GM21367 (cell line): Measurements from ENCODE around the gene LEMD1.
"Not testable (repeated sequence)": the region's sequence is repeated elsewhere in the genome, so short reads cannot be mapped to it uniquely, and the experiment has no call there.

ENCODE experiments used
- ATAC-seq: cut with Tn5 transposase; IDR thresholded peaks from one replicate; pipeline ENCODE4 v1.9.1; 2021; ENCODE audit not compliant: unreplicated experiment

The LEMD1 gene

DNA sequence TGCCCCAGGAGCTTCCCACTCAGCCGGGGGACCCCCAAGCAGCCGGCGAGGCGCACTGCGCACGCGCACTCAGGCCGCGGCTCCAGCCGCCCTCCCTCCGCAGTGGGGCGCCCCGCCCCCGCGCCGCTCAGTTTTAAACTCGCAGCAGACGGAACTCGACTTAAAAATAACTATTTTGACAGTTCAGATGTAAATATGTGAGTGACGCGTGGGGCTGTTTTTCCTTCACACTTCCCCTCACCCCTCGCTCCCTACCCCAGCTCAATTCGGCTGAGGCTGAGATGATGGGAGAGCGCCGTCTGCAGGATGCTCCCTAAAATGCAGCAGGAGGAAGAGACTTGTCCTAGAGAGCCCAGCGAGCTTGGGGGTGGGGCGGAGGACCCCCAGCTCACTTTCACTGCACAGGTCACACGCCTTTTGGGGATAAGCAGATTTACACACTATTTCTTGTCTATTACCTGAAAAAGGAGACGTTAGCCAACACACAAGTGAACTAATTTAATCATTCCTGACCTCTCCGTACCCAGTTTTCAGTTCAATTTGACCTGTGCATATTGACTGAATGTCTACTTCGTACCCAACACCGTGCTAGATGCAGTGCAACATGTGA is 8.9 kb upstream of the LEMD1 start:
- no peak for ATAC-seq

DNA sequence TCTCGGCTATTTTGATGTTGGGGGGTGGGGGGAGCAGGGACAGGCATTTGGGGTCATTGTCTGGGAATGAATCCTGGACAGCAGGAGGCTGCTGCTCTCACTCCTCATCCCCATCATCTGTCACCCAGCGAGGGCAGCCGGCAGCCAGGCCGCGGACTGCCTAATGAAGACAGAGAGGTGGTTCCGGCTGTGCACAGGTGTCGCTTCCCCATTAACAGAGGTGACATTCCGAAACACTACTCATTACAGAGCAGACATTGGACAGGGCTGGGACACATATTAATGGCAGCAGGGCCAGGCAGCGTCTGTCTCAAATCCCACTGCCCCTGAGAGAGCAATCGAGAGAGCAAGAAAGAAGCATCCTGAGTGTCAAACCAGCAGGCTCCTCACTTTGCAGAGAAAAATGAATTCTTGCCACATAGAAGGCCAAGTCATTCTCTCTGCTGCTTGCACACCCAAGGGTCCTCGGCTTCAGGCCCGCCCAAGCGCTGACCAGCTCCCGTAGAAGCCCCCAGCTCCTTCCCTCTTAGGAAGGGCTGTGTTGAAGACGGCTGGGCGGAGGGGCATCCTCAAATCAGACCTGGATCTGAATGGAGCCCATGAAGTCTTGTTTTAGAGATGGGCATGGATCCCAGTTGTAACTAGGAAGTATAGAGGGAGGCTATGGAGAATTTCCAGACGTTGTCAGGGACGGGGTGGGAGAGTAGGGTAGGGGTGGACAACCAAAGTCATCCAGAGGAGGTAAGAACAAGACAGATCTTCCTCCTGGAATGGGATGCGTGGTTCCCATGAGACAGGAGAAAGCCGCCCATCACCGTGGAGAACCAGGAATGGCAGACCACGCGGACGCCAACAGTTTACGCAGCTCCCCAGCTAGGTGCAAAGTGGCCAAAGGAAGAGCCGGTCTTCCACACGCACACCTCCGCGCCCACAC is 8.2 kb upstream of the LEMD1 start:
- ATAC-seq: no peak

DNA sequence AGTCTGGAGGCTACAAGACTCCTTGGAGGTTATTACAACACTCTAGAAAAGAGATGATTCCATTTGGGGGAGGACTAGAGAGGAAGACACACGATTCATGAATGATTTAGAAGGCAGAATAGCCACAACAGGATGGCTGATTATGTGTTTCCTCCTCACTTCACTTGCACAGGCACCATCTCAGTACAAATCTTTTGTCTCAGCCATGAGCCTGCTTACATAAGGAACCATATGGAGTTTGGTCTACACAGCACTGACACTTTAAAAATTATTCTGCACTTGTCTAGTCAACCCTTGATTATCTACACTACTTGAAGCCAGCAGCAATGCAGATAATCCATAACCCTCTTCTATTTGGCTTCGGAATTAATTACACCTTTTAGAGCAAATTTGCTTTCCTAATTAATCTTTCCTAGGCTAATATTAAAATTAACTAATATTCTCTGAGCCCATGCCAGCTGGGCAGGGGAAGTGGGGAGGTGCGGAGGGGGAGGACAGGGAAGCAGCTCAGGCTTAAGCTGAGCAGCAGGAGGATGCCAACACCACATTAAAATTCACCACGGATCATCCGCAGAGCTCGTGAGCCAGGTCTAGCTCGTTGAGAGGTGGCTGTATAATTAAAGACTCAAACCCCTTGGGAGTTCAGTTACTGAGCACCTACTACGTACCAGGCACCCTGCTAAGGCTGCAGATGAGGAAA is 3.2 kb upstream of the LEMD1 start:
- no peak for ATAC-seq

DNA sequence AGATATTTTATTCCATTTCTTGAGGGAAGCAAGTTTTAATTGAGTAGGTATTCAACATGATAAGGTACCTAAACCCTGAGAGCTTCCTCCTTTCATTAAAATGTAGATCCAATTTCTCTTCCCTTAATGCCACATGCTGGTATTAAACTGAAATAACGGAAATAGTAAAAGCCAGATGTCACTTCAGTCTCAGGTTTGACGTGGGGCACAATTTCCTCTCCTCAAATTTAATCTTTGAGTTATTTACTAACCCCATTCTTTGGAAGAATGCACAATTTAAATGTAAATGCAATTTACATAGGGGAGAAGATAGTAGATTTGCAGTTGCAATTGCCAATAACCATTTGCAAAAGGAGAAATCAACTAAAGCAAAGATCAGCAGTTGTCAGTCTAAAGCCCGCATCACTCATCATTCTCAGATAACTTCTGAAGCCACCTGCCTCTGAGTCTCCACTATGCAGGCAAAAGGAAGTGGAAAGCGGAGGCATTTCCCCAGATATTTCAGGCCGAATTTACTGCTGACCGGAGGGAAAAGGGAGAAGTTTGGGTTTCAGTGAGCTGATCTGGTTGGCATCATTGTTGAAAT is 2.1 kb upstream of the LEMD1 start:
- ATAC-seq: no peak

DNA sequence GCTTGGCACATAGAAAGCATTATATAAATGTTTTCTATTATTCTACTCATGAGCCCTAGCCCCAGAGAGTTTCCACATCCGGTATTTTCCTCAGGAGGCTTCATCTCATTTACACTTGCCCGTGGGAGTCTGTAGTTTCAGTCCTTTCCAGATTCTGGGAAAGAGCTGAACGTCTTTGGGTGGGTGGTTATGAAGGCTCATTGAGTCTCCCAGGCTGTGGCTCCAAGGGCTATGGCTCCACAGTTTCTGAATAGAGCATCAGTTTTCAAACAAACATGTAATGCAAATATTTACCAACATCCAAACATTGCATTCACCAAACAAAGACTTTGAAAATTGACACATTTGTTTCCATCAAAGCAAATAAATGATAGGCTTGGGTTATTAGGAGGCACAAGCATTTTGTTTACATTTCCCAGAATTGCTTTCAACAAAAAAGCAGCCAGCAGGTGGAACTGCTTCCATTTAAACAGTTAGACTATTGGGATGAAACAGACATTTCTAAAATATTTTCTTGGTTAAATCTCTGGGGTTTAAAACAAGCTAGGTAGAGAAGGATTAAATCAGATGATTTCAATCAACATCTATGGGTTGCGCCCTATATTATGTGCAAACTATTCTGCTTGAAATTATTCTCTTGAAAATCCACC is 1.3 kb upstream of the LEMD1 start:
- ATAC-seq: no peak

DNA sequence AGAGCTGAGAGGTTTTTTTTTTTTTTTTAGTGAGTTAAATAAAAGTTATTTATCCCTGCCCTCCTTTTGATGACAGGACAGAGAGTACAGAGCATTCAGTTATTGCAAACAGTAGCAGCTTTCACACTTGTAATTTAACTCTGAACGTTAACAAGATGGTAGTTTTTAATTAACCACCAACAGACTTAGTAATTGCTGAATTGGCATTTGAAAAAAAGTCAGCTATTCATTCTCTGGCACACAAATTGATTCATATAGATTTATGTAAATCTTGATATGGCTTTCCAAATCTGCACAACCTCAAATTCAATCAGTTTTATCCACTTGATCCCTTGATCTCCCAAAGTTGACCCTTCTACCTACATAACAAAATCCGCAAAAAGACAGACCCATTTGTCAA is 918 bp downstream of the LEMD1 start:
- no peak for ATAC-seq

DNA sequence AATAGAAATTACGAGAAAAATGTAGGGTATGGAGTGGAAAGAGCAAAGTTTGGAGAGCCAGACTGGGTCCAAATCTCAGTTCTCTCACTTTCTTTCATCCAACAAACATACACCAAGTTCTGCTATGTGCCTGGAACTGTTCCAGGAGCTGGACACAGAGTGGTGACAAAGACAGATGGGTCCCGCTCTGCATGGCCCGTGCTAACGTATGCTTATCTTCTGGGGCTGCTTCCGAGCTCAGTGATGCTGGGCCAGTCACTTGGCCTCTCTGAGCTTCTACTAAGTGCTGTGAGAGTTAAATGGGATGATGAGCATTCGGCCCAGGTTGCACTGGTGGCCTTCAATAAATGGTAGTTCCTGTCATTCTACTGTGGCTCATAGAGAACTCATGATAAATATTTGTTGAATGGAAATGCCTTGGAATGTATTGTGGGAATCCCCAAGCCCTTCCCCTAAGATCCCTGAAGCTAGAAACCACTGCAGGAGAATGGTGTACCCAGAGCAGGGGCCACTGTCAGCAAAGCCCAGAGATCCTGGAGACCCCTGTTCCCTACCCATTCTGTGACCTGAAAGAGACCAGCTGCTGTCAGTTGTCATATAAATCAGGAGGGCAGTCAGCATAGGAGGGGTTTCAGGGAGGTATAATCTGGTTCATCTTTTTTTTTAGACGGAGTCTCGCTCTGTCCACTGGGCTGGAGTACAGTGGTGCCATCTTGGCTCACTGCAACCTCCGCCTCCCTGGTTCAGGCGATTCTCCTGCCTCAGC is 3.8 kb downstream of the LEMD1 start:
- no peak for ATAC-seq

DNA sequence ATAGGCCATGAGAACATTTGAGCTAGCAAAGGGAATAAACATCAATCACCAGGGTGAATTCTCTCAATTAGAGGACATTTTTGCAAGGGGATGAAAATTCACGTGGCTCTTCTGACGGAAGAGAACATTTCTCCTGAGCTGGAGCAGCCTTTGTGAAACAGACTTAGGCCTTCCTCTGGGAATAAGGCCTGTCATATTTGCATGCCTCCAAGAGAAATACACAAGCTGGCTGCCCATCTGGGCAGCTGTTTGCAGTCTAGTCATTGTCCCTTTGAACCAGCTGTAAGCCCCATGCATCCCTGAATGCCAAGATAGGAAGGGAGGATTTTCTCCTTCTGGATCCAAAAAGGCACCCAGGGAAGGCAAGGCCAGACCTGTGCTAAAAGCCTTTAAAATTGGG is 5.5 kb downstream of the LEMD1 start:
- ATAC-seq: no peak

DNA sequence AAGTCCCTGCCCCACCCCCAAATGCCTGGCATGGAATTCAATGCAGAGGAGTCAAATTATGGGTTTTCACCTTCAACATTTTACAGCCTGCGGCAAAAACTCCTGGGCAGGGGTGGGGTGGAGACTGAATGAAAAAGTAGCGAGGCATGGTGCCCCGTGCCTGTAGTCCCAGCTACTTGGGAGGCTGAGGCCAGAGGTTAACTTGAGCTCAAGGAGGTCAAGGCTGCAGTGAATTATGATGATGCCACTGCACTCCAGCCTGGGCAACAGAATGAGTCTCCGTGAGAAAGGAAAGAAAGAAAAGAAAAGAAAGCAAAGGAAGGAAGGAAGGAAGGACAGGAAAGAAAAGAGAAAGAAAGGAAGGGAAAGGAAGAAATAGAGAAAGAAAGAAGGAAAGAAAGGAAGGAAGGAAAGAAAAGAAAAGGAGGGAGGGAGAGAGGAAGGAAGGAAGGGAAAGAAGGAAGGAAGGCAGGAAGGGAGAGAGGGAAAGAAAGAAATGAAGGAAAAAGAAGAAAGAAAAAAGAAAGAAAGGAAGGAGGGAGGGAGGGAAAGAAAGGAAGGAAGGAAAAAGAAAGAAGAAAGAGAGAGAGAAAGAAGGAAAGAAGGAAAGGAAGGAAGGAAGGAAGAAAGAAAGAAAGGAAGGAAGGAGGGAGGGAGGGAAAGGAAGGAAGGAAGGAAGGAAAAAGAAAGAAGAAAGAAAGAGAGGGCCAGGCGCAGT is 11.1 kb downstream of the LEMD1 start:
- ATAC-seq: no peak

DNA sequence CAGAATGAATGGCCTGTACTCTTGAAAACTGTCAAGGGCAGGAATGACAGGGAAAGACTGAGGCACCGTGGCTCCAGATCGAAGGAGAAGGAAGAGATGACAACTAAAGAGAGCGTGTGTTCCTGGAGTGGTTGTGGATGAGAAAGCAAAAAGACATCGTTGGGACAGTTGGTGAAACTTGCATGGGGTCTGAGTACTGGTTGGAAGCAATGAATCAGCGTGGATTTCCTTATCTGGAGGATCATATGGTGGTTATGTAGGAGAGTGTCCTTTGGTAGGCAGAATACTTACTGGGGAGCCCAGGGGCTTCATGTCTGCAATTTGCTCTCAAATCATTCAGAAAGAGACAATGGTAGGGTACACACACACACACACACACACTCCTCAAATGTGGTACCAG is 13.9 kb downstream of the LEMD1 start:
- no peak for ATAC-seq

DNA sequence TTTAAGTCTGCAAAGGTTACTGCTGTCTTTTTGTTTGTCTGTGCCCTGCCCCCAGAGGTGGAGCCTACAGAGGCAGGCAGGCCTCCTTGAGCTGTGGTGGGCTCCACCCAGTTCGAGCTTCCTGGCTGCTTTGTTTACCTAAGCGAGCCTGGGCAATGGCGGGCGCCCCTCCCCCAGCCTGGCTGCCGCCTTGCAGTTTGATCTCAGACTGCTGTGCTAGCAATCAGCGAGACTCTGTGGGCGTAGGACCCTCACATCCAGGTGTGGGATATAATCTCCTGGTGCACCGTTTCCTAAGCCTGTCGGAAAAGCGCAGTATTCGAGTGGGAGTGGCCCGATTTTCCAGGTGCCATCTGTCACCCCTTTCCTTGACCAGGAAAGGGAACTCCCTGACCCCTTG is 15.6 kb downstream of the LEMD1 start:
- ATAC-seq: not testable (repeated sequence)

DNA sequence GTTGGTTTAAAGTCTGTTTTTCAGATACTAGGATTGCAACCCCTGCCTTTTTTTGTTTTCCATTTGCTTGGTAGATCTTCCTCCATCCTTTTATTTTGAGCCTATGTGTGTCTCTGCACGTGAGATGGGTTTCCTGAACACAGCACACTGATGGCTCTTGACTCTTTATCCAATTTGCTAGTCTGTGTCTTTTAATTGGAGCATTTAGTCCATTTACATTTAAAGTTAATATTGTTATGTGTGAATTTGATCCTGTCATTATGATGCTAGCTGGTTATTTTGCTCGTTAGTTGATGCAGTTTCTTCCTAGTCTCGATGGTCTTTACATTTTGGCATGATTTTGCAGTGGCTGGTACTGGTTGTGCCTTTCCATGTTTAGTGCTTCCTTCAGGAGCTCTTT is 17.4 kb downstream of the LEMD1 start:
- ATAC-seq: not testable (repeated sequence)

DNA sequence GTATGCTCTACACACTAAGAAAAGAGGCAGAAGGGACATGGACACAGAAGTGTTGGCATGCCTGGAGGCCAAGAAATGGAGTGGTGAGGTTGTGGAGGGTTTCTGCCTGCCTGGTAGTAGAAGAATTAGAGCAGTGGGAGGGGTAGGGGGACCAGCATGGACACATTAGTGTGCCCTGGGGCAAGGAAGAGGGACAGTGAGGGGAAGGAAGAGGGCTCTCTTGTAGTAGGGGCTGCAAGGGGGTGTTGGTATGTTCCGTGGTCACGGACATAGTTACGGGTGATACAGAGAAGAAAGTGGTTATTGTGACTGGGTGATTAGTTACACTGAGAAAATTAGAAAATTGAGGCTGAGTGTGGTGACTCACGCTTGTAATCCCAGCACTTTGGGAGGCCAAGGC is 23.3 kb downstream of the LEMD1 start:
- no peak for ATAC-seq

DNA sequence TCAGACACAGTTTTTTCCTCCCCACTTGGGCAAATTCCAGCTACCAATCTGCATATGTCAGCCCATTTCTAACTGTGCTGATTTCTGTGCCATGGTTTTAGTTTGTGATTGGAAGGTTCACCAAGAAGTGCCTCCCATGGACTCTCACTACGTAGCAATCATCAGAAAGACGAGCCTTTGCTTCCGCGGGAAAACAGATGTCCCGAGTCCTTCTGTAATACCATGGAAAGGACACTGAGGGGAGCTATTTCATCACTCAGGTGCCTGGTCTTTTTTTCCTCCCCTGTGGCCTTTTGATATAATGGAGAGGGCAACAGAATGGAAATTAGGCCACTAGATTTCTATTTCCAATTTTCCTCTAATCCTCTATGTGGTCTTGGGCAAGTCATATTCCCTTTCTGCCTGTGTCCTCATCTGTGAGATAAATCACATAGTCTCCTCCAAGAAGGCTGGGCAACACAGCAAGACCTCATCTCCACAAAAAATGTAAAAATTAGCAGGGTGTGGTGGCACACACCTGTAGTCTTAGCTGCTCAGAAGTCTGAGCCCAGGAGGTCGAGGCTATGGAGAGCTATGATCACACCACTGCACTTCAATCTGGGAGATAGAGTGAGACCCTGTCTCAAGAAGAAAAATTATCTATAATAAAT is 24.8 kb downstream of the LEMD1 start:
- ATAC-seq: no peak

DNA sequence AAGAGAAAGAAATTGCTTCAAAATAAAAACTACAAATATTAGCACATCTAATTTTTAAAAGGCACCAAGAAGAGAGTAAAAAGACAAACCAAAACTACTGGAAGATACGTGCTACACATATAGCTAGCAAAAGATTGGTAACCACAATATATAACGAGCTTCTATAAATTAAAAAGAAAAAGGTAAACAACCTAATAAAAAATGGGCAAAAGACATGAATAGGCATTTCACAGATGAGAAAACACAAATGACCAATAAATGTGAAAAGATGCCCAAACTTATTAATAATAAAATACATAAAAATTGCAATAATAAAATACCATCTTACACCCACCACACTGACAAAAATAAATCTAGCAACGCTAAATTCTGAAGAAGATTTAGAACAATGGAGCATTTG is 26.2 kb downstream of the LEMD1 start:
- ATAC-seq: no peak

DNA sequence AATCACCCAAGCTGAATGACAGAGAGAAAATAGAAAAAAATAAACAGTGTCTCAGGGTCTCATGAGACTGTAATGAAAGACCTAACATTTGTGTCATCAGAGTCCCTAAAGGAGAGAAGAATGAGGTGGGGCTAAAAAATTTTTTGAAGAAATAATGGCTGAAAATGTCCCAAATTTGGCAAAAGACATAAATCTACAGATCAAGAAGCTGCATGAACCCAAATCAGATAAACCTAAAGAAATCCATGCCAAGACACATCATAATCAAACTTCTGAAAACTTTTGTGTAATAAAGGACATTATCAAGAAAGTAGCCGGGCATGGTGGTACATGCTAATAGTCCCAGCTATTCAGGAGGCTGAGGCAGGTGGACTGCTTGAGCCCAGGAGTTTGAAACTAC is 29.2 kb downstream of the LEMD1 start:
- no peak for ATAC-seq

DNA sequence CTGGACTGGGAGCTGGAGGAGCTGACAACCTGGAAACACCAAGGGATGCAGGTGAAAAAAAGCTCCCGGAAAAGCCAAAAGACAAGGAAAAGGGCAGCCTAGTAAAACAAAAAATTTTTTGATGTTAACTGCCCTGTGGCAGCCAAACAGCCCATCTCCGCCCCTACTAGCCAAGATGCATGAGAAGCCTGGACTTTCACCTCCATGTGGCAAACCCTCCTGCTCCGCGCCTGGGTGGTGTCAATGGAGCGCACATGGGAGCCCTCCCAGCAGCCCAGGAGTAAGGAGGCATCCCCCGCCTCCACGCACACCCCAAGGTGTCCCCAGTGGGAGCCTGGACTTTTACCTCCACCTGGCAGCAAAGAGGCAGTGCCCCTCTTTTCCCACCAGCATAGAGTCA is 30.5 kb downstream of the LEMD1 start:
- no peak for ATAC-seq

DNA sequence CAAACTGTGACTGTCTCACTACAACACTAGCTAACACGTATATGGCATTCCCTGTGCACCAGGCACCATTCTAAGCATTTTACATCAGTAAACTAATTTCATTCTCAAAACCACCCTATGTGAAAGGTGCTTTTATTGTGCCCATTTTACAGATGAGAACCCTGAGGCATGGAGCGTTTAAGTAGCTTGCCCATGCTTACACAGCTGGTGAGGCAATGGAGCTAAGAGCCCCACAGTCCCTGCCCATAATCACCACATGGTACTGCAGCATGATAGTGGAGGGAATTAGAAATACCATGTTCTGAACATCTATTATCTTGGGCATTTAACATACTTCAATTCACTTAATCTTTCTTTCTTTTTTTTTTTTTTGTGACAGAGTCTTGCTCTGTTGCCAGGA is 34.0 kb downstream of the LEMD1 start:
- ATAC-seq: no peak

DNA sequence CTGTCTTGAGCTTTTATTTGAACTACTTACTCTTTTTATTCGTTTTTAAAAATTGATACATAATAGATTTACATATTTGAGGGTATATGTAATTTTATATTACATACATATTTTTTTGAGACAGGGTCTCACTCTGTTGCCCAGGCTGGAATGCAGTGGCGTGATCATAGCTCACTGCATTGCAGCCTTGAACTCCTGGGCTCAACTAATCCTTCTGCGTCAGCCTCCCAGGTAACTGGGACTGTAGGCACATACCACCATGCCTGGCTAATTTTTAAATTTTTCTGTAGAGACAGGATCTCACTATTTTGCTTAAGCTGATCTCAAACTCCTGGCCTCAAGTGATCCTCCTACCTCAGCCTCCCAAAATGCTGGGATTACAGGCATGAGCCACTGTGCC is 38.9 kb downstream of the LEMD1 start:
- ATAC-seq: not testable (repeated sequence)
